Stimulated activated CD8-positive, alpha-beta memory T cell treated with anti-CD3 and anti-CD28 coated beads, Interleukin-4, amount 100 ng/mL, for 1 hour (primary cell): Measurements from ENCODE around the gene GSK3B.

ENCODE experiments used
- DNase-seq, 2 donors: peaks; one replicate each; pipeline ENCODE4 v3.0.0-alpha.2; 2020; ENCODE audit warnings: low read depth in 2 of 2, low spot score in 1 of 2

Gene GSK3B

GRCh38 chr3:119885746-119886530, 208.3 kb downstream of the GSK3B start:
- no peak for DNase-seq

GRCh38 chr3:119884161-119884557, 210.1 kb downstream of the GSK3B start:
- no peak for DNase-seq

GRCh38 chr3:119883461-119884160, 210.6 kb downstream of the GSK3B start:
- DNase-seq = no peak

GRCh38 chr3:119880966-119881365, 213.3 kb downstream of the GSK3B start:
- no peak for DNase-seq

- no peak for DNase-seq
Measured at GRCh38 chr3:119873646-119874045, 220.6 kb downstream of the GSK3B start.

- no peak for DNase-seq
Measured at GRCh38 chr3:119872773-119873172, 221.5 kb downstream of the GSK3B start.

- DNase-seq = no peak
Measured at GRCh38 chr3:119871571-119871970, 222.7 kb downstream of the GSK3B start.

- DNase-seq = no peak
Measured at GRCh38 chr3:119870512-119870911, 223.7 kb downstream of the GSK3B start.

GRCh38 chr3:119864476-119864875, 229.8 kb downstream of the GSK3B start:
- no peak for DNase-seq

- no peak for DNase-seq
Measured at GRCh38 chr3:119862616-119863015, 231.6 kb downstream of the GSK3B start.

- no peak for DNase-seq
Measured at GRCh38 chr3:119861681-119862080, 232.6 kb downstream of the GSK3B start.

- no peak for DNase-seq
Measured at GRCh38 chr3:119859728-119860127, 234.5 kb downstream of the GSK3B start.

GRCh38 chr3:119858957-119859356, 235.3 kb downstream of the GSK3B start:
- DNase-seq = no peak

- DNase-seq = no peak
Measured at GRCh38 chr3:119856695-119857094, 237.6 kb downstream of the GSK3B start.

- DNase-seq = no peak
Measured at GRCh38 chr3:119849126-119849525, 245.1 kb downstream of the GSK3B start.

- DNase-seq = no peak
Measured at GRCh38 chr3:119841808-119842471, 252.3 kb downstream of the GSK3B start.

GRCh38 chr3:119835556-119835955, 258.7 kb downstream of the GSK3B start:
- DNase-seq = no peak

- no peak for DNase-seq
Measured at GRCh38 chr3:119834754-119835370, 259.4 kb downstream of the GSK3B start.

GRCh38 chr3:119831941-119832371, 262.3 kb downstream of the GSK3B start:
- no peak for DNase-seq

GRCh38 chr3:119831022-119831421, 263.2 kb downstream of the GSK3B start:
- no peak for DNase-seq

GRCh38 chr3:119829420-119829819, 264.8 kb downstream of the GSK3B start:
- DNase-seq = no peak
